GM12872 (cell line): ENCODE measurements around the gene XPNPEP1.

Experiments used
- TF ChIP-seq, protein P1 (sequence below): IDR thresholded peaks from 3 replicates; pipeline ENCODE4 v1.5.1; 2011; ENCODE audit warnings: low read depth, mild to moderate bottlenecking, low read length, moderate library complexity; ENCODE audit not compliant: insufficient read depth

XPNPEP1 gene

DNA sequence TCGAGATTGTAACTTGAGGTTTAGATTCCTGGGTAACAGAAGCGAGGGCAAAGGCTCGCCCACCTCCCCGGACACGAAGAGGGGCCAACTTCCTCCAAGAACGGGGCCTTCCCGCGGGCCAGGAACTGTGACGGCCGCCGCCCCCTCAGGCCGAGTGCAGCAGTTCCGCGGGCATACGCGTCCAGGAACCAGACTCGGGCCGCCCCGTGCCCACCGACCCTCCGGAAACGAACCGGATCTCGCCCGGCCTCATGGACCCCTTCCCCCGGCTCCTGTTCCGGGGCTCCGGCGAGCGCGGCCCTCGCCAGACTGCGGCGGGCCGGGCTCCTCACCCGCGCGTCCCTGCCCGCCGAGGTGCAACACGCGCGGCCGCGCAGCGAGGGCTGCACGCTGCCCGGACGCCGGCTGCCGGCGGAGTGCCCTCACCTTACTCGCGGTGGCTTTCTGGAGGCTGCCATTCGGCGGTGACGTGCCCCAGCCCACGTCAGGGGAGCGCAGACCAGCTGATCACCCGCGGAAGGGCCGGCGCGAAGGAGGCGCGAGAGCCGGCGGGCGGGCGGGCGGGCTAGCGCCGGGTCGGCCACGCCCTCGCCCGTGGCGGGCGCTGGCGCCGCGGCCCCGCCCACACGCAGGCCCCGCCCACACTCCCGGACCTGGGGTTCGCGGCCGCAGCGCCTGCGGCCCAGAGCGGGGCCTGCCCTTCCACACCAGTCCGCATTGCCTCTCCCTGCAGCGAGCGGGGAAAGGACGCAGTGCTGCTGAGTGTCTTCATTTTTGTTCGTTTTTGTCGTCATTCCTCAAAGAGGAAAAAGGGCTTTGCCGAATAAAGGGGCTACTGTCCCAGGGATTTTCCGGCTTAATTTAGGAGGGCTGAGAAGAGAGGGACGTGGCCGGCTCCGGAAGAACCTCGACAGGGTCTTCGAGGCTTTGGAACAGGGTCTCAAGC lies at the start of gene XPNPEP1:
XPNPEP1 (minus strand) TSS at position 536 of the 946 bp plus-strand sequence; CDS start at position 458, 78 bp downstream.
- TF ChIP-seq, protein P1, sequence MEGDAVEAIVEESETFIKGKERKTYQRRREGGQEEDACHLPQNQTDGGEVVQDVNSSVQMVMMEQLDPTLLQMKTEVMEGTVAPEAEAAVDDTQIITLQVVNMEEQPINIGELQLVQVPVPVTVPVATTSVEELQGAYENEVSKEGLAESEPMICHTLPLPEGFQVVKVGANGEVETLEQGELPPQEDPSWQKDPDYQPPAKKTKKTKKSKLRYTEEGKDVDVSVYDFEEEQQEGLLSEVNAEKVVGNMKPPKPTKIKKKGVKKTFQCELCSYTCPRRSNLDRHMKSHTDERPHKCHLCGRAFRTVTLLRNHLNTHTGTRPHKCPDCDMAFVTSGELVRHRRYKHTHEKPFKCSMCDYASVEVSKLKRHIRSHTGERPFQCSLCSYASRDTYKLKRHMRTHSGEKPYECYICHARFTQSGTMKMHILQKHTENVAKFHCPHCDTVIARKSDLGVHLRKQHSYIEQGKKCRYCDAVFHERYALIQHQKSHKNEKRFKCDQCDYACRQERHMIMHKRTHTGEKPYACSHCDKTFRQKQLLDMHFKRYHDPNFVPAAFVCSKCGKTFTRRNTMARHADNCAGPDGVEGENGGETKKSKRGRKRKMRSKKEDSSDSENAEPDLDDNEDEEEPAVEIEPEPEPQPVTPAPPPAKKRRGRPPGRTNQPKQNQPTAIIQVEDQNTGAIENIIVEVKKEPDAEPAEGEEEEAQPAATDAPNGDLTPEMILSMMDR: no peak

DNA sequence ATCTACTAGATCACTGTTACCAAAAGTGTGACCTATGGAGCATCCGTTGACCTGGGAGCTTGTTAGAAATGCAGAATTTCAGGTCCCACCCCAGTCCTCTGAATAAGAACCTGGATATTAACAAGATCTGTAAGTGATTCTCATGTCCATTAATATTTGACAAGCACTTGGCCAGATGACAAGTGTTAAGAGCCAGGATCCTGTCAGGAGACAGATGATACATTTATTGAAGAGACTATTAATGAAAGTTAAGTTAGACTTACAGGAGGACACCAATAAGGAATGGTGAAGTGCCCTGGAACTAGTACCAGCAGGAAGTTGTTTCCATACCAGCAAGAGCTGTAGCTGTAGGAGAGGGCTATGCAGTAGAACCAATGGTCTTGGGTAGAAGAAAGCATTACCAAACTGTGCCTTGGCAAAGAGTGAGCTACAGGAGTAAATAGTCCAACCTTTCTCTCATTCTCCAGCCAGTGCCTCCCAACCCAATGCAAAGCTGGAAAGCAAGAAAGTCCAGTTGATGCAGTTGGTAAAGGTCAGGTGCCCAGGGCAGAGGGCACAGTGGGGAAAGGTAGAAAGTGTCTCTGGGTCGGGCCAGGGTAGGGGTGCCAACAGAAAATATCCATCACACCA lies 49.2 kb upstream of the XPNPEP1 start:
- TF ChIP-seq, protein P1: no peak

DNA sequence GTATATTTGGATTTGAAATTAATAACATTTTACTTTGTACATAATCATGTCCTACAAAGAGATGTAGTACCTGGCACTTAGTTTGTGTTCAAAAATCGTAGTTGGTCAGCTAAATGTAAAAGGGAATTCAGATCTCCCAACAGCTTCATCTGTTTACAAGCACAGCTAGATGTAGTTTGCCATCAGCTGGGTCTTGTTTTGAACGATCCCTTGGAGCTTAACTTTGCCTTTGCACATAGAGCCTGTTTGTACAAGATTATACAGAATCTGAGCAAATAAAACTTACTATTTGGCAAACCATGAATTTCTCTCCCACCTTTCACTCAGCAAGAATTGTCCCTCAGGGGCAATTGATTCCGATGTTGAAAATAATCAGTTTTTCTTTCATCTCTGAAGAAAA lies 48.3 kb upstream of the XPNPEP1 start:
- TF ChIP-seq, protein P1: no peak

- TF ChIP-seq, protein P1: no peak
Measured at GRCh38 chr10:109969760-109970346, 46.5 kb upstream of the XPNPEP1 start.

GRCh38 chr10:109968953-109969759 lies 45.8 kb upstream of the XPNPEP1 start:
- TF ChIP-seq, protein P1: no peak

GRCh38 chr10:109967739-109968088 lies 44.4 kb upstream of the XPNPEP1 start:
- TF ChIP-seq, protein P1: no peak
